NOMO-1 treated with dmso at 0.1 percent for 144 hours (cell line): ENCODE measurements around the gene SOX3.

Source experiments
- DNase-seq: peaks from one replicate; lab custom pipeline; 2025; ENCODE audit not compliant: unreplicated experiment; lab: John Stamatoyannopoulos, UW

Gene SOX3

DNA sequence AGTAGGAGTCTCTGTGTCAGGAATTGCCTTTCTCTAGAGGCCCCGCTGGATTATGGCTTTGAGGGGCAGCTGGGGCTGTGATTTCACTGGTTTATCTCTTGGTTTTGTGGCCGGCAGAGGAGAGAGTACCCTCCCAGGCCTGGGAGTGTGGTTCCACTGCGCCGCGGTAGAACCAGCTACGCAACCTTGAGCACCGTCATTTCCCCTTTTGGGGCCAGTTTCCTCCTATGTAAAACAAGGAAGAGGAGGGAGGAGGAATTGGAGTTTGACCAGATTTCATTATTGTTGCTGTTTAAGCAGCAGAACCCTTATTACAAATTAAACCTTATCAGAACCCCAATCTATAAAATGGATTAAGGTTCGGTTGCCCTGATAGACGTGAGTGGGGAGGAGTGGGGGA is 4.4 kb downstream of the SOX3 start:
- DNase-seq: no peak

DNA sequence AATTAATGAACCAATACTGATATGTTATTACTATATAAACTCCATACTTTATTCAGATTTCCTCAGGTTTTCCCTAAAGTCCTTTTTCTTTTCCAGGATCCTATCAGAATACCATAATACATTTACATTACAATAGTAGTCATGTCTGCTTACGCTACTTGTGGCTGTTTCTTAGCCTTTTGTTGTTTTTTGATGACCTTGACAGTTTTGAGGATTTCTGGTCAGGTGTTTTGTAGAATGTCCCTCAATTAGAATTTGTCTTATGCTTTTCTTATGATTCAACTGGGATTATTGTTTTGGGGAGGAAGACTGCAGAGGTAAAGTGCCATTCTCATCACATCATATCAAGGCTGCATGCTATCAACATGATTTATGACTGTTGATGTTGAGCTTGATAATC is 9.1 kb downstream of the SOX3 start:
- DNase-seq: no peak

DNA sequence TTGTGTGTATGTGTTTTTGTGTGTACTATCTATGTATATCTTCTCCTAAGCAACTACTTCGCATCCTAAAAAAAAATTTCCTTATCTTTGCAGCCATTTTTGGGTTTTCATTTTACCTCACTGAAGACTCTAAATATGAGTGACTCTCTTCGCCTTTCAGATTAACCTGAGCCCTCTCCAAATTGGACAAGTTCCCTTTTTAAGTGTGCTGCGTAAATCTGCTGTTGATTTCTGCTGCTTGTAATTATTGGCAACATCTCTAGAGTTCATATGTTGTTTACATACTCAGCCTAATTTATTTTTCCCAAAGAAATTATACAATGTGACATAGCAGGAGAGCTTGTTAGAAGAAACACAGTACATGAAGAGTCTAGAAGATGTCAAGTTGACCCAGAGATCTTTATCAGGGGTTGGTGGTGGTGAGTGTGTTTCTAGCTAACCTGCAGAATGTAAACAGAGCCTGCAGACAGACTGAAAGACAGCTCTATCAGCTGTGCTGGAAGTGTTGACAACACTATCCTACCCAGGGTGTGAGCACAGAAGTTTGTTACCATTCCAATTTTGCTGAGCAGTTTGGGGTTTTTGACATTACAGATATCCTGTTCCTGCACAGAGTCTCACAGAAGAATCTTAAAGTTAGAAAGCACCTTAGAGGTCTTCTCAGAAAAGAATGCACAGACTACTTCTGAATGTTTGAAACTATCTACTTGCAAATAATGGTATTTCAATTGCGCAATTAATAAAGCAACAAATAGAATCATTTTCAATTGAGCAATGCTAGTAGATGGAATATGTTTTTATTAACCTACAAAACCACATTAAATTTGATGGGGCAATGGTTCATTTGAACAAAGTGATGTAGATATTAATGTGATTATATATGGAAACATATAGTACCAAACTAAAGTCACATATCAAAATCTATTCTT is 12.5 kb downstream of the SOX3 start:
- no peak for DNase-seq

DNA sequence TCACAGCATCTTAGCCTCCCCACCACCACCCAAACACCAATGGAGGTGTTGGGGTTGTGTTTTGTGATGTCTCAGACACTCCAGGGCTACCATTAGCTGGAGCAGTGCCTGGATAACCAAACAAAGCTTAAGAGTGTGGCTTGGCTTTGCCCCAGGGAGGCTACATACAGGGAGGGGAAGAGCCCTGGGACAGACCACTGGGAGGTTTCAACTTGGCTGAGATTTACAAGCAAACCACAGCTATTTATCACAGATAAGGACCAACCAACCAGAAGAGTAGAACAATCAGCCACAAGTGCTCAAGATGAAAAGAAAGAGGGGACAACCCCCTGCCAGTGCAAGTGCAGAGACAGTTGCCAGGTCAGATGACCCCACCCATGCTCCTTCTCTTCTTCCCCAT is 24.1 kb downstream of the SOX3 start:
- DNase-seq: no peak

DNA sequence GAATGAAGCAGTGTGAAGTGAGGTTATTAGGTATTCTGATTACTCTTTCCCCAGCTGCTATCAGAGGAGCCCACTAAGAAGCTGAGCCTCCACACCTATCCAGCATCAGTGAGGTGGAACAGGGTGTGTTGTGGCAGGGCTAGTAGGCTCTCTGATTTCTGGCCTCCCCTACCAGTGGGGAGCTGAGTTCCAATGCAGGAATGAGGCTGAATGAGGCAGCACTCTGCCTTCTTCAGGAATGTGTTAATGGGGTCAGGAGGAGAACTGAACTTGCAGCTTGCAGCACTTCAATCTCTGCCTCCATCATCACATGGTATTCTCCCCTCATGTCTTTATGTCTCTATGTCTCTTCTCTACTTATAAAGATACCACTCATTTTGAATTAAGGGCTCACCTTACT is 26.9 kb downstream of the SOX3 start:
- no peak for DNase-seq

DNA sequence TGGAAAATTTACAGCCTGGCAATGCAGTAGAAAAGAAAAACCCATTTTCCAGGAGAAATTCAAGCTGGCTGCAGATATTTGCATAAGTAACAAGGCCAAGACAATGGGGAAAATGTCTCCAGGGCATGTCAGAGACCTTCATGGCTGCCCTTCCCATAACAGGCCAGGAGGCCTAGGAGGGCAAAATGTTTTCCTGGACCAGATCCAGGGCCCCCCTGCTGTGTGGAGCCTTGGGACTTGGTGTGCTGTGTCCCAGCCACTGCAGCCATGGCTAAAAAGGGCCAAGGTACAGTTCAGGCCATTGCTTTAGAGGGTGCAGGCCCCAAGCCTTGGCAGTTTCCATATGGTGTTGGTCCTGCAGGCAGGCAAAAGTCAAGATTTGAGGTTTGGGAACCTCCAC is 29.8 kb downstream of the SOX3 start:
- DNase-seq: no peak

DNA sequence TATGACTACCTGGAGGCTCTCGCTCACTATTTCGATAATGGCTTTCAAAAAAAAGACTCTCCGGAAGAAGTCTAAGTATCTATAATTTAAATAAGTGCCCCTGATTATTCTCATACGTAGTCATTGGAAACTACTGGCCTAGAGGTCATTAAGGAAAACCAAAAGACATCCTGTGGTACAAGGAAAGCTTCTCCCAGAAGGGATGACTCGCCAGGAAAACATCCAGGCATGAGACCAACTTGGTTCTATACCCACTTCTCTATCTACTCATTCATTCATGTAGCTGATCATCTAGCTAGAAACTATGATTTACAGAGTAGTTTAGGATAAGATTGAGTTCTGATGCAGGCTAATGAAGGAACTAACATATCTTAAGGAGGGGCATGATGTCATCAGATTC is 37.7 kb downstream of the SOX3 start:
- DNase-seq: no peak
